ENCODE data around the gene KCTD3.

The KCTD3 gene

GRCh38 chr1:215566556-215567490 lies at the start of gene KCTD3:
KCTD3 (plus strand) TSS chr1:215567304; CDS start chr1:215567686, 382 bp downstream.
- DNase-seq (ENCODE audit: low spot score) = peak; percentile 25

- no peak for DNase-seq (ENCODE audit: low spot score)
Measured at GRCh38 chr1:215517441-215517891, 49.6 kb upstream of the KCTD3 start.

DNA sequence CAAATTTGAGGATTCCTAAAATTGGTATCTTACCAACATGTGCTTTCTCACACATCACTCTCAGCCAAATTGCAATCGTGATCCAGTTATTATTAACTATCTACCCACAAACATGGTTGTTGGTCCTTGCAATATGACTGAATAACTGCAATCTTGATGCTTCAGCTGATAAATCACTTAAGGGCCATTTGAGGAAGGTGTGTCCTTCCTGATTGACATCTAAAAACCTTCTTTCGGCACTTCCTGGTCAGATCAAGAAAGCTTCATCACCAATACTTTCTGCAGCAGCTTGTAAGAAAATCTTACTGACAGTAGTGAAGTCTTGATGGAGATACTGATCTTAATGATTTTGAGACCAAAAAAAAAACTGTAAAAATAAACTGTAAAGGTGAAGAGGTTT lies 48.5 kb upstream of the KCTD3 start:
- DNase-seq (ENCODE audit: low spot score) = no peak

DNA sequence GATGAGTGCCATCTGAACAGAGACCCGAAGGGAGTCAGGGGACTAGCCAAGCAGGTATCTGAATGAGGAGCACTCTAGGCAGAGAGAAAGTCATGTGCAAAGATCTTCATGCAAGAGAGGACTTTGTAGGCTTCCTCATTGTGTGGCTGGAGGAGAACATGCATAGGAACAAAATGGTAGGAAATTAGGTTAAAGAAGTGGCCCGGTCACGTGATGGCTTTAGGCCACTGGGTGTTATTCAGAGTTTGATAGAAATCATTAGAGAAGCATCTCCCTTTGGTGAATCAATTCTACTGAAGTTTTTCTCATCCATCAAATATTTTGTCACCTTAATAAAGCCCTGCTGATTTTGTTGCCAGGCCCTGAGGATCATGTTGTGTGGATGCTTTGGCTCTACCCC lies 45.8 kb upstream of the KCTD3 start:
- DNase-seq (ENCODE audit: low spot score) = no peak

GRCh38 chr1:215523128-215523861 lies 43.8 kb upstream of the KCTD3 start:
- DNase-seq (ENCODE audit: low spot score) = no peak

- DNase-seq (ENCODE audit: low spot score) = no peak
Measured at GRCh38 chr1:215523906-215524305, 43.2 kb upstream of the KCTD3 start.

DNA sequence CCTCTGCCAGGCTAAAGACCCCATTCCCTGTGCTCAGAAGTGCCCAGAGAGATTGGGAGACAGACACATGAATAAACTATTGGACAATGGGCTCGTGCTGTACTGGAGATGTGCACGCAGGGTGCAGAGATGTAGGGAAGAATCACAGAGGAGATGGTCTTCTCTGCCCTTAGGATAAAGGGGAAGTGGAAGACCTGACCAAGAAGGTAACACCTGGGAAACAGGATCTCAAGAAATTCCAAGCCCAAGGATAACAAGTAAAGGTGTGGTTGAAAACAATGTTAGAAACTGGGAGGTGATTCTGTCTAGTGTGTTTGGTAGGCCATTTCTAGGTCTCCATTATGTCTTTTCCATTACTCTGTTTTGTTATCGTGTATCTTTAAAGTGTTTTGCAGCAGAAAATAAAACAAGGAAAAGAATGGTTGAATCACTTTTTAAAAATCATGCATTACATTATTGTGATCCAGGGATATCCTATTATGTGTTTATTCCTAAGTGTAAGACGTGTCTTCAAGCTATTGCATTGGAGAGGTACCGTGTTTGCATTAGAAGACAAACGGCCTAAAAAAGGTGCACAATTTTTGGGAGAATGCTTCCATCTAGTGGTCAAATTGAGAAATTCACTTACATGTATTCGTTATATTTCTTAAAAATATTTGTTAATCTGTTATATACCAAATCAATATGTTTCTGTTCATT lies 40.8 kb upstream of the KCTD3 start:
- peak; percentile 37 for DNase-seq (ENCODE audit: low spot score)

DNA sequence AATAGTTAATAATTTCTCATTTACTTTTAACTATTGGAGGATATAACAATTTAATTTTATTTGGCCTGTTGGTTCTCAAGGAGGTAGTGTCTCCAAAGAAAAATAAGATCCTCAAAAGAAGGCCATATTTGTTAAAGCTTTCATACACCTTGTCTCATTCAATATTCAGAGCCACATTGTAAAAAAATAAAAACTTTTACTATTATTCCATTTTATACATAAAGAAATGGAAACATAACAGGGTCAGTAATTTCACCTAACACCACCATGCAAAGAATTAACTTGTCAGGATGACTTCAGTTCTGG lies 40.3 kb upstream of the KCTD3 start:
- DNase-seq (ENCODE audit: low spot score) = no peak

- DNase-seq (ENCODE audit: low spot score) = no peak
Measured at GRCh38 chr1:215529111-215529510, 38.0 kb upstream of the KCTD3 start.

GRCh38 chr1:215529571-215529970 lies 37.5 kb upstream of the KCTD3 start:
- no peak for DNase-seq (ENCODE audit: low spot score)

DNA sequence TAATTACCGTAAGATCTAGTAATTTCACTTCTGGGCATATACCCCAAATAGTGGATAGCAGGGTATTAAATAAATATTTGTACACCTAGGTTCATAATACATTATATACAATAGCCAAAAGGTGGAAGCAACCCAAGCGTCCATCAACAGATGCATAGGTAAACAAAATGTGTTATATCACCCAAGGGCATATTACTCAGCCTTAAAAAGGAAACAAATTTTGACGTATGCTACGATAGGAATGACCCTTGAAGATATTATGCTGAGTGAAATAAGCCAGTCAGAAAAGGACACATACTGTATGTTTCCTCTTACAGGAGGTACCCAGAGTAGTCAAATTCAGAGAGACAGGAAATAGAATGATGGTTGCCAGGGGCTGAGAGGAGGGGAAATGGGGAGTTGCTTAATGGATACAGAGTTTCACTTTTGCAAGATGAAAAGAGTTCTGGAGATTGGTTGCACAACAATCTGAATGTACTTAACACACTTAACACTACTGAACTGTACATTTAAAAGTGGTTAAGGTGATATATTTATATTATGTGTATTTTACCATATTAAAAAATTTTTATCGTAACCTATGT lies 36.6 kb upstream of the KCTD3 start:
- DNase-seq (ENCODE audit: low spot score) = no peak

- DNase-seq (ENCODE audit: low spot score) = no peak
Measured at GRCh38 chr1:215539803-215540570, 27.1 kb upstream of the KCTD3 start.

DNA sequence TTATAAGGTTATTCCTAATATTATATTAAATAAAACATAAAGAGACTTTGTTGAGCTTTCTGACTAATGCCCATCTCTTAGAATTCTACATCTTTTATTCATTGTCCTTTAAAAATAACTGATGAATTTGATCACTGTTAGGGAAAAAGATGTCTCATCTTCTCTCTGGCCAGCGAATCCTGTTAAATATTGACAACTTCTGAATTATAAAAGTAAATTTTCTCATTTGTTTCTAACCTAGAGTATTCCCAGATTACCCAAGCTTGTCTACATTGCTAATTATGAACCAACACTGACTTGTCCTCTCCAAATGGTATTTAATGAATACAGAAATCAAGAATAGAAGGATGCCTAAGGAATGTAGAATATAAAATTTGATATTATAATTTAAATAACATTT lies 24.8 kb upstream of the KCTD3 start:
- no peak for DNase-seq (ENCODE audit: low spot score)

- DNase-seq (ENCODE audit: low spot score) = no peak
Measured at GRCh38 chr1:215543191-215543606, 23.9 kb upstream of the KCTD3 start.

DNA sequence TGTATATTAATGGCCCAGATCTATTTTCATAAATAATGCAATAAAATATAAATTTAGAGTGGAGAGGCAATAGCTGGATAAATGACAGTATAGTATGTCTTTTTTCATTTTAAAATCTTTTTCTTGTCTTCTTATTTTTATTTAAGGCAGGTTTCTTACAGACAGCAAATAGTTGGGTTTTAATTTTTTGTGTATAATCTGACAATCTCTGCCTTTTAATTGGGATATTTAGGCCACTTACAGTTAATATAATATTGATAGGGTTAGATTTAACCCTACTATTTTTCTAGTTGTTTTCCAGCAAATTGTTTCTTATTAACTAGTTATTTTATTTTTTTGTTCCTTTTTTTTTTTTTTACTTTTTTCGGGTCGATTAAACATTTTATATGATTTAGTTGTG lies 23.3 kb upstream of the KCTD3 start:
- no peak for DNase-seq (ENCODE audit: low spot score)

GRCh38 chr1:215544566-215544965 lies 22.5 kb upstream of the KCTD3 start:
- no peak for DNase-seq (ENCODE audit: low spot score)

DNA sequence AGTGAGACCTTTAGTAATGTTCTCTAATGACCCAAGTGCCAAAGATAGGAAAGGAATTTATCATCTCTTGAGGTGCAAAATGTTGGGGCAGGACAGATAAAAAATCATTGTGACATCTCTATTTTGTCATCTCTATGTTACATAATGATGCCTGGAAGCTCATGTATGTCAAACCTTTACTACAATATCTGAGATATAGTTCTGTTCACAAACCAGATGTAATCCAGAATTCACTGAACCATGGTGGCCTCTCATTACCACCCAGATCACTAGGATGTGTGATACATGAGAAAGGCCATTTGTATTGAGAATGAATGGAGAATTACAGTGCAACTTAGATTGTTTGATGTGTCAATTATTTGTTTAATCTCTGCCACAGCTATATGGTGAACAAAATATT lies 22.0 kb upstream of the KCTD3 start:
- no peak for DNase-seq (ENCODE audit: low spot score)

DNA sequence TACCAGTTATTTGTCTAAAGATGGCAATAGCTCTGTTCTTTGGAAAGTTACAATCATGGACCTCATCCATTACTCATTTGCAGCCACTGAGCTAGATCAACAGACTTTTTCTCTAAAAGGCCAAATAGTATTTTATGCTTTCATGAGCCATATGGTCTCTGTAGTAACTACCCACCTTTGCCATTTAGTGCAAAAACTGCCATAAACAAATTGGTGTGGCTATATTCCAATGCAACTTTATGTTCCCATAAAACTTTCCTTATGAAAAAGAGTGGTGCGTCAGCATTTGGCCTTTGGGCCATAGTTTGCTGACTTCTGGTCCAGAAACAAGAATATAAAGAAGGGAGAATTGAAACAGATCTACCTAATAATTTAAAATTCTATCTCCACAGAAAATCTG lies 20.1 kb upstream of the KCTD3 start:
- no peak for DNase-seq (ENCODE audit: low spot score)

GRCh38 chr1:215551806-215552205 lies 15.3 kb upstream of the KCTD3 start:
- DNase-seq (ENCODE audit: low spot score) = no peak

DNA sequence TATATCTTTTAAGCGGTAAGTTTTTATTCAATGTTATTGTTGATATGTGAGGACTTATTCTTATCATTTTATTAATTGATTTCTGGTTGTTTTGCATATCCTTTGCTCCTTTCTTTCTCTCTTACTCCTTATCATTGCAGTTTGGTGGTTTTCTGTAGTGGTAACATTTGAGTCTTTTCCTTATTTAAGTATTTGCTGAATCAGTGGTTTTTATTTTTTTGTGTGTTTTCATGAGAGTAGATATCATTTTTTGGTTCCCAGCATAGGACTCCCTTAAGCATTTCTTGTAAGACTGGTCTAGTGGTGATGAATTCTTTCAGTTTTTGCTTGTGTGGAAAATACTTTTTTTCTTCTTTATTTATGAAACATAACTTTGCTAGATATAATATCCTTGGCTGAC lies 12.2 kb upstream of the KCTD3 start:
- no peak for DNase-seq (ENCODE audit: low spot score)

DNA sequence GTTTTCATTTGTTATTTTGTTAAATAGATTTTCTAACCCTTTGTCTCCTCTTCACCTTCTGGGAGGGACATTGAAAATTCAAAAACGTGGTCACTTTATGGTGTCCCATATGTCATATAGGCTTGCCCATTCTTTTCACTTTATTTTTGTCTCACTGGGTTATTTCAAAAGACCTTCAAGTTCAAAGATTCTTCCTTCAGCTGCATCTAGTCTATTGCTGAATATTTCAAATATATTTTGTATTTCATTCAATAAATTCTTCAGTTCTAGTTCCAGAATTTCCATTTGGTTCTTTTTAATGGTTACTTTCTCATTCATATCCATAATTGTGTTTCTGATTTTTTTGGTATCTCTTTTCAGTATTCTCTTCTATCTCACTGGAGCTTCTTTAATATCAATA lies 11.6 kb upstream of the KCTD3 start:
- DNase-seq (ENCODE audit: low spot score) = no peak

DNA sequence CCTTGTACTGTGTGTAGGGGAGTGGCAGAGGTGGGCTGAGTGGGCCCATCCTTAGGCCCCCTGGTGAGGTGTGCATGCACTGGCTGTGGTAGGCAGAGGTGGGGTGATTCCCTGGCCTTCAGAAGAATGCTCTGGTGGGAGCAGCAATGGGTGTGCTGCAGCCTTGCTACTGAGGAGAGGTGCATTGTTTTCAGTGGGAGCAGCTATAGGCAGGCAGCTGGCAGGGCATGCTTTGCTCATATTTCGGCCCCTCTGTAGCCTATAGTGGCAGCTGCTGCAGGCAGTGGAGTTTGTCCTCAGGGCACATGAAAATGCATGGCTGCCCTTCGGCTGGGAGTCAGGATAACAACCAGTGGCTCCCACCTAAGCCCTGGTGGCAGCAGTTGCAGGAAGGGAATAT lies 10.1 kb upstream of the KCTD3 start:
- no peak for DNase-seq (ENCODE audit: low spot score)
